HL-60 (cell line): ENCODE results near the gene FAM170B.

Source experiments
- DNase-seq, 2 experiments: peaks; one replicate each; pipeline ENCODE4 v3.0.0-alpha.2; 2010 to 2020; ENCODE audit warnings: low read depth in 1 of 2, low spot score in 1 of 2
- H3K27ac ChIP-seq: fragments of 250-450 bp; sonication (Bioruptor Pico); replicated peaks from 2 replicates; pipeline ENCODE4 v1.5.1; 2020; ENCODE audit warnings: mild to moderate bottlenecking, moderate library complexity
- H3K27me3 ChIP-seq: fragments of 250-450 bp; sonication (Bioruptor Pico); 2 replicates; pipeline ENCODE4 v1.5.1; 2021; ENCODE audit warnings: mild to moderate bottlenecking, moderate library complexity; ENCODE audit not compliant: insufficient read depth, poor library complexity, severe bottlenecking
- H3K4me3 ChIP-seq: replicated peaks from 2 replicates; pipeline ENCODE4 v1.5.1; 2011; ENCODE audit warnings: mild to moderate bottlenecking, control low read depth, low read length; ENCODE audit not compliant: insufficient read depth
- CTCF ChIP-seq: IDR thresholded peaks from one replicate; pipeline ENCODE4 v1.5.1; 2011; ENCODE audit warnings: low read length, control low read depth, inconsistent platforms; ENCODE audit not compliant: insufficient read depth
- GABPA ChIP-seq: IDR thresholded peaks from 2 replicates; pipeline ENCODE4 v1.6.1; 2012; ENCODE audit warnings: low read depth
- POLR2AphosphoS5 ChIP-seq: IDR thresholded peaks from 2 replicates; pipeline ENCODE4 v1.6.1; 2012; ENCODE audit warnings: low read depth
- REST ChIP-seq: IDR thresholded peaks from 2 replicates; pipeline ENCODE4 v1.6.1; 2012; ENCODE audit warnings: low read depth; ENCODE audit not compliant: insufficient replicate concordance
- SPI1 ChIP-seq: IDR thresholded peaks from 2 replicates; pipeline ENCODE4 v1.6.1; 2012; ENCODE audit warnings: low read depth, mild to moderate bottlenecking, borderline replicate concordance

Gene FAM170B

GRCh38 chr10:49123981-49124950 is 9.6 kb downstream of the FAM170B start:
- no peak for DNase-seq
- TF ChIP-seq REST = no peak
- no peak for TF ChIP-seq CTCF
- TF ChIP-seq SPI1 = no peak
- TF ChIP-seq POLR2AphosphoS5 = no peak
- no peak for TF ChIP-seq GABPA
- H3K27ac ChIP-seq = no peak overlapping the region
- H3K27me3 ChIP-seq = no peaks in the 10 kb centered on the region
- no peak overlapping the region for H3K4me3 ChIP-seq

GRCh38 chr10:49120911-49121310 is 12.9 kb downstream of the FAM170B start:
- peaks cover under 1% of the 10 kb centered on the region for H3K27me3 ChIP-seq
- TF ChIP-seq GABPA = no peak
- TF ChIP-seq POLR2AphosphoS5 = no peak
- no peak for TF ChIP-seq REST
- no peak for TF ChIP-seq CTCF
- TF ChIP-seq SPI1 = no peak
- no peak overlapping the region for H3K27ac ChIP-seq
- DNase-seq = no peak
- no peak overlapping the region for H3K4me3 ChIP-seq

- no peak overlapping the region for H3K4me3 ChIP-seq
These were observed 14.1 kb downstream of the FAM170B start for GRCh38 chr10:49119746-49120145.

More at GRCh38 chr10:49119746-49120145, 14.1 kb downstream of the FAM170B start:
- Histone ChIP-seq H3K27ac (no peak overlapping the region), H3K27me3 (peaks cover 7% of the 10 kb centered on the region)
- TF ChIP-seq CTCF (no peak), REST (no peak), SPI1 (no peak)
- no peak for DNase-seq
